GM18907 (cell line): ENCODE results near the gene NT5DC1.
A peak's percentile ranks its signal among the peaks of the same experiment; 100 is the strongest.
"Not testable (repeated sequence)": the region's sequence is repeated elsewhere in the genome, so short reads cannot be mapped to it uniquely, and the experiment has no call there.

Experiments used
- ATAC-seq: cut with Tn5 transposase; IDR thresholded peaks from one replicate; pipeline ENCODE4 v1.9.1; 2021; ENCODE audit warnings: mild to moderate bottlenecking, moderate library complexity; ENCODE audit not compliant: unreplicated experiment

Gene NT5DC1

GRCh38 chr6:116088946-116089345 is 11.7 kb upstream of the NT5DC1 start:
- no peak for ATAC-seq

- peak; percentile 73 for ATAC-seq
Measured at GRCh38 chr6:116090251-116090650, 10.4 kb upstream of the NT5DC1 start.

- no peak for ATAC-seq
Measured at GRCh38 chr6:116094041-116094440, 6.6 kb upstream of the NT5DC1 start.

- not testable (repeated sequence) for ATAC-seq
Measured at GRCh38 chr6:116096048-116096759, 4.4 kb upstream of the NT5DC1 start.

GRCh38 chr6:116096979-116097816 is 3.5 kb upstream of the NT5DC1 start:
- ATAC-seq, result no peak

- no peak for ATAC-seq
Measured at GRCh38 chr6:116099036-116099435, 1.6 kb upstream of the NT5DC1 start.

GRCh38 chr6:116101302-116101718 is 657 bp downstream of the NT5DC1 start:
- ATAC-seq, result no peak

- no peak for ATAC-seq
Measured at GRCh38 chr6:116101790-116102189, 1.1 kb downstream of the NT5DC1 start.

GRCh38 chr6:116102873-116103272 is 2.2 kb downstream of the NT5DC1 start:
- no peak for ATAC-seq

GRCh38 chr6:116104636-116105035 is 4.0 kb downstream of the NT5DC1 start:
- no peak for ATAC-seq

GRCh38 chr6:116105247-116105646 is 4.6 kb downstream of the NT5DC1 start:
- no peak for ATAC-seq

GRCh38 chr6:116106146-116106545 is 5.5 kb downstream of the NT5DC1 start:
- no peak for ATAC-seq

GRCh38 chr6:116108836-116109235 is 8.2 kb downstream of the NT5DC1 start:
- ATAC-seq, result no peak

- ATAC-seq, result peak; percentile 81
Measured at GRCh38 chr6:116111552-116112528, 11.2 kb downstream of the NT5DC1 start.

GRCh38 chr6:116113386-116113785 is 12.7 kb downstream of the NT5DC1 start:
- ATAC-seq, result no peak

- no peak for ATAC-seq
Measured at GRCh38 chr6:116115781-116116180, 15.1 kb downstream of the NT5DC1 start.

GRCh38 chr6:116118608-116119007 is 18.0 kb downstream of the NT5DC1 start:
- ATAC-seq, result no peak

GRCh38 chr6:116120430-116120829 is 19.8 kb downstream of the NT5DC1 start:
- no peak for ATAC-seq

GRCh38 chr6:116126032-116126431 is 25.4 kb downstream of the NT5DC1 start, which contains the start of gene COL10A1:
COL10A1 (minus strand) TSS chr6:116126132; CDS start chr6:116125492, 640 bp downstream.
- no peak for ATAC-seq

GRCh38 chr6:116127771-116128493 is 27.3 kb downstream of the NT5DC1 start:
- ATAC-seq, result no peak
